NCI-H460 (cell line): ENCODE measurements around the gene EGFR. TPM values are rescaled to one million over a fixed set of nuclear protein-coding genes. Genes with fewer than 3 reads are reported as not detected.

Experiments
- DNase-seq: peaks from one replicate; pipeline ENCODE4 v3.0.0-alpha.2; 2016; ENCODE audit warnings: low read depth; ENCODE audit errors: extremely low read depth
- total RNA-seq: library from RNA; depleted of rRNA; stranded (reverse); fragments of >200 nt; shearing (Covaris generic); gene quantifications from 2 replicates; pipeline ENCODE4 v1.2.3, GENCODE V29; 2014

EGFR gene
- total RNA-seq, 1 experiment from 2014 or later, result 24.3 TPM

- DNase-seq, result no peak
These were observed 100.8 kb downstream of the EGFR start for GRCh38 chr7:55119571-55119970.

- DNase-seq, result no peak
These were observed 101.3 kb downstream of the EGFR start for GRCh38 chr7:55120074-55120473.

GRCh38 chr7:55120501-55121198 is 101.8 kb downstream of the EGFR start:
- no peak for DNase-seq

GRCh38 chr7:55121249-55121648 is 102.4 kb downstream of the EGFR start:
- DNase-seq, result no peak

- no peak for DNase-seq
These were observed 103.4 kb downstream of the EGFR start for GRCh38 chr7:55122263-55122662.

GRCh38 chr7:55124989-55125875 is 106.4 kb downstream of the EGFR start:
- no peak for DNase-seq

- no peak for DNase-seq
These were observed 108.3 kb downstream of the EGFR start for GRCh38 chr7:55127135-55127551.

- DNase-seq, result no peak
These were observed 108.8 kb downstream of the EGFR start for GRCh38 chr7:55127622-55128081.

- DNase-seq, result no peak
These were observed 110.0 kb downstream of the EGFR start for GRCh38 chr7:55128693-55129394.

- DNase-seq, result no peak
These were observed 111.0 kb downstream of the EGFR start for GRCh38 chr7:55129541-55130394.

GRCh38 chr7:55130395-55131141 is 111.8 kb downstream of the EGFR start:
- no peak for DNase-seq

- DNase-seq, result no peak
These were observed 112.5 kb downstream of the EGFR start for GRCh38 chr7:55131142-55131929.

GRCh38 chr7:55132550-55132889 is 113.7 kb downstream of the EGFR start:
- DNase-seq, result no peak

GRCh38 chr7:55132890-55133551 is 114.2 kb downstream of the EGFR start:
- peak; percentile 76 for DNase-seq

GRCh38 chr7:55133630-55134358 is 115.0 kb downstream of the EGFR start:
- DNase-seq, result peak; percentile 43

GRCh38 chr7:55134359-55134725 is 115.5 kb downstream of the EGFR start:
- no peak for DNase-seq

GRCh38 chr7:55134786-55135185 is 116.0 kb downstream of the EGFR start:
- peak; percentile 65 for DNase-seq

- no peak for DNase-seq
These were observed 116.6 kb downstream of the EGFR start for GRCh38 chr7:55135462-55135861.
